KG1 (cell line): ENCODE measurements around the gene KLHL14.

Source experiments
- DNase-seq: peaks from one replicate; lab custom pipeline; 2025; lab: John Stamatoyannopoulos, UW

The KLHL14 gene

GRCh38 chr18:32770666-32771168, 2.1 kb downstream of the KLHL14 start:
- DNase-seq = no peak

- no peak for DNase-seq
These were observed 2.7 kb downstream of the KLHL14 start for GRCh38 chr18:32770054-32770665.

- DNase-seq = no peak
These were observed 3.2 kb downstream of the KLHL14 start for GRCh38 chr18:32769586-32770053.

GRCh38 chr18:32769071-32769585, 3.7 kb downstream of the KLHL14 start:
- no peak for DNase-seq

- DNase-seq = no peak
These were observed 5.4 kb downstream of the KLHL14 start for GRCh38 chr18:32767400-32767799.

GRCh38 chr18:32764611-32765244, 8.1 kb downstream of the KLHL14 start:
- DNase-seq = no peak

- DNase-seq = no peak
These were observed 9.5 kb downstream of the KLHL14 start for GRCh38 chr18:32763293-32763692.

GRCh38 chr18:32761231-32761630, 11.6 kb downstream of the KLHL14 start:
- DNase-seq = no peak

- DNase-seq = no peak
These were observed 12.4 kb downstream of the KLHL14 start for GRCh38 chr18:32760391-32760790.

GRCh38 chr18:32759611-32760167, 13.1 kb downstream of the KLHL14 start:
- DNase-seq = no peak

- DNase-seq = no peak
These were observed 18.1 kb downstream of the KLHL14 start for GRCh38 chr18:32754508-32755263.

GRCh38 chr18:32753656-32754260, 19.1 kb downstream of the KLHL14 start:
- no peak for DNase-seq

- no peak for DNase-seq
These were observed 22.5 kb downstream of the KLHL14 start for GRCh38 chr18:32750328-32750727.

- no peak for DNase-seq
These were observed 23.0 kb downstream of the KLHL14 start for GRCh38 chr18:32749809-32750208.

GRCh38 chr18:32742579-32742978, 30.2 kb downstream of the KLHL14 start:
- DNase-seq = no peak

GRCh38 chr18:32735781-32736180, 37.0 kb downstream of the KLHL14 start:
- no peak for DNase-seq

GRCh38 chr18:32734442-32734841, 38.4 kb downstream of the KLHL14 start:
- no peak for DNase-seq

GRCh38 chr18:32732165-32732564, 40.7 kb downstream of the KLHL14 start:
- no peak for DNase-seq

- DNase-seq = no peak
These were observed 42.2 kb downstream of the KLHL14 start for GRCh38 chr18:32730620-32731091.

- DNase-seq = no peak
These were observed 42.8 kb downstream of the KLHL14 start for GRCh38 chr18:32730068-32730467.

GRCh38 chr18:32724071-32724749, 48.6 kb downstream of the KLHL14 start:
- no peak for DNase-seq
